GM23338 (cell line): Measurements from ENCODE around the gene SAFB. TPM values are rescaled to one million over a fixed set of nuclear protein-coding genes. Genes with fewer than 3 reads are reported as not detected.
A peak's percentile ranks its signal among the peaks of the same experiment; 100 is the strongest.

Experiments
- ATAC-seq: fragments of 200-7000 bp; cut with Tn5 transposase; 3 replicates; pipeline ENCODE4 v1.9.1; 2020
- DNase-seq: peaks from one replicate; pipeline ENCODE4 v3.0.0-alpha.2; 2015; ENCODE audit warnings: low spot score
- H2AFZ ChIP-seq: fragments of 200-600 bp; sonication (generic); 2 replicates; pipeline ENCODE4 v1.8.0; 2016; ENCODE audit warnings: antibody characterized with exemption, mild to moderate bottlenecking, moderate library complexity
- H3F3A ChIP-seq: fragments of 200-600 bp; sonication (generic); replicated peaks from 2 replicates; pipeline ENCODE4 v1.8.0; 2017; ENCODE audit warnings: antibody characterized with exemption, mixed run types, low read depth
- H3K27ac ChIP-seq: fragments of 200-600 bp; sonication (generic); 2 replicates; pipeline ENCODE4 v1.6.1; 2016; ENCODE audit warnings: low read depth
- H3K27me3 ChIP-seq: fragments of 200-600 bp; sonication (generic); 2 replicates; pipeline ENCODE4 v1.8.0; 2016; ENCODE audit warnings: mild to moderate bottlenecking, mixed run types, moderate library complexity; ENCODE audit not compliant: insufficient read depth
- H3K36me3 ChIP-seq: fragments of 200-600 bp; sonication (generic); 2 replicates; pipeline ENCODE4 v1.8.0; 2016; ENCODE audit warnings: mild to moderate bottlenecking; ENCODE audit not compliant: insufficient read depth
- H3K4me1 ChIP-seq: fragments of 200-600 bp; sonication (generic); 2 replicates; pipeline ENCODE4 v1.8.0; 2016; ENCODE audit warnings: mild to moderate bottlenecking, moderate library complexity; ENCODE audit not compliant: insufficient read depth
- H3K4me2 ChIP-seq: fragments of 200-600 bp; sonication (generic); 2 replicates; pipeline ENCODE4 v1.7.1; 2017; ENCODE audit warnings: mixed run types
- H3K4me3 ChIP-seq: fragments of 200-600 bp; sonication (generic); 2 replicates; pipeline ENCODE4 v1.6.1; 2016; ENCODE audit warnings: mixed run types
- H3K79me2 ChIP-seq: fragments of 200-600 bp; sonication (generic); replicated peaks from 2 replicates; pipeline ENCODE4 v1.8.0; 2017; ENCODE audit warnings: mild to moderate bottlenecking; ENCODE audit not compliant: insufficient read depth
- H3K9me2 ChIP-seq: fragments of 200-600 bp; sonication (generic); 2 replicates; pipeline ENCODE4 v1.8.0; 2017; ENCODE audit not compliant: insufficient read depth
- H4K20me1 ChIP-seq: fragments of 200-600 bp; sonication (generic); replicated peaks from 2 replicates; pipeline ENCODE4 v1.8.0; 2017; ENCODE audit warnings: mild to moderate bottlenecking; ENCODE audit not compliant: insufficient read depth
- H3K27ac Mint-ChIP-seq: 2 replicates; pipeline ENCODE4 v1.8.0; 2020; ENCODE audit warnings: inconsistent platforms, mild to moderate bottlenecking, moderate library complexity, mixed read lengths
- H3K27me3 Mint-ChIP-seq: 3 replicates; pipeline ENCODE4 v1.8.0; 2022; ENCODE audit warnings: low read depth, mild to moderate bottlenecking, moderate library complexity, mixed read lengths, inconsistent platforms; ENCODE audit not compliant: insufficient read depth, poor library complexity
- H3K36me3 Mint-ChIP-seq: 3 replicates; pipeline ENCODE4 v1.8.0; 2021; ENCODE audit warnings: low read depth, mild to moderate bottlenecking, inconsistent platforms, moderate library complexity, mixed read lengths
- H3K4me1 Mint-ChIP-seq: 3 replicates; pipeline ENCODE4 v1.8.0; 2020; ENCODE audit warnings: mild to moderate bottlenecking, inconsistent platforms, mixed read lengths
- H3K4me3 Mint-ChIP-seq: 3 replicates; pipeline ENCODE4 v1.8.0; 2021; ENCODE audit warnings: moderate library complexity, mild to moderate bottlenecking, inconsistent platforms, mixed read lengths
- H3K9me3 Mint-ChIP-seq: 3 replicates; pipeline ENCODE4 v1.8.0; 2020; ENCODE audit warnings: moderate library complexity, mild to moderate bottlenecking, inconsistent platforms, mixed read lengths
- CREB1 ChIP-seq: fragments of 250-450 bp; sonication (Bioruptor Pico); IDR thresholded peaks from 2 replicates; pipeline ENCODE4 v1.5.0; 2020; ENCODE audit warnings: low read depth, mild to moderate bottlenecking, moderate library complexity
- CTCF ChIP-seq, 2 experiments: fragments of 200-600 bp in 1 of 2; sonication (generic) in 1 of 2; conservative IDR thresholded peaks; 2 replicates each; pipeline versions ENCODE4 v1.5.1 to v1.6.1; 2016 to 2017; ENCODE audit warnings: antibody characterized with exemption in 2 of 2, low read depth in 2 of 2, mild to moderate bottlenecking in 2 of 2, moderate library complexity in 1 of 2
- ETS1 ChIP-seq: IDR thresholded peaks from 2 replicates; pipeline ENCODE4 v1.6.1; 2016; ENCODE audit warnings: antibody characterized with exemption
- EZH2 ChIP-seq: fragments of 200-600 bp; sonication (generic); IDR thresholded peaks from one replicate; pipeline ENCODE4 v1.8.0; 2017; ENCODE audit warnings: antibody characterized with exemption, mild to moderate bottlenecking, low read depth; ENCODE audit not compliant: unreplicated experiment
- EZH2phosphoT487 ChIP-seq: fragments of 200-600 bp; sonication (generic); IDR thresholded peaks from one replicate; pipeline ENCODE4 v1.8.1; 2018; ENCODE audit warnings: antibody characterized with exemption; ENCODE audit not compliant: unreplicated experiment
- JUNB ChIP-seq: IDR thresholded peaks from one replicate; pipeline ENCODE4 v1.6.1; 2016; ENCODE audit warnings: antibody characterized with exemption; ENCODE audit not compliant: unreplicated experiment
- NANOG ChIP-seq: IDR thresholded peaks from 2 replicates; pipeline ENCODE4 v1.6.1; 2016; ENCODE audit warnings: antibody characterized with exemption, borderline replicate concordance
- POLR2AphosphoS5 ChIP-seq: IDR thresholded peaks from 2 replicates; pipeline ENCODE4 v1.6.1; 2016; ENCODE audit warnings: antibody characterized with exemption, low read depth
- REST ChIP-seq: IDR thresholded peaks from one replicate; pipeline ENCODE4 v1.6.1; 2018; ENCODE audit warnings: antibody characterized with exemption; ENCODE audit not compliant: unreplicated experiment
- ZNF114 ChIP-seq: fragments of 250-450 bp; sonication (Bioruptor Pico); IDR thresholded peaks from 2 replicates; pipeline ENCODE4 v1.5.0; 2020; ENCODE audit warnings: mild to moderate bottlenecking, moderate library complexity
- ZNF331 ChIP-seq: fragments of 250-450 bp; sonication (Bioruptor Pico); IDR thresholded peaks from 2 replicates; pipeline ENCODE4 v1.5.0; 2020; ENCODE audit warnings: low read depth, mild to moderate bottlenecking, moderate library complexity
- polyA plus RNA-seq: library from polyadenylated mRNA; unstranded; fragments of >200 nt; fragmentation: Nextera tagmentation; extraction: Ambion mirVana; gene quantifications from 2 replicates; pipeline ENCODE4 v1.2.1, GENCODE V29; 2016
- total RNA-seq: library from RNA; depleted of rRNA; stranded (reverse); fragments of >200 nt; shearing (Covaris generic); gene quantifications from 2 replicates; pipeline ENCODE4 v1.2.3, GENCODE V29; 2014

SAFB gene
- total and polyA plus RNA-seq, 2 experiments from 2014 or later, result 85.2 to 109 TPM

- Histone ChIP-seq H3K9me2 (peaks cover 7% of the 10 kb centered on the region), H3F3A (0 out of 2 replicates have a peak, but pooled peaks cover 4% of the 10 kb centered on the region), H3K4me1 (no peaks in the 10 kb centered on the region; the same call in 1 of the 2 replicates), H3K27ac (no peak overlapping the region), H4K20me1 (no peaks in the 10 kb centered on the region; the same call in 1 of the 2 replicates), H2AFZ (peak overlapping the region; percentile 99), H3K4me2 (peak overlapping the region; percentile 95), H3K27me3 (no peaks in the 10 kb centered on the region), H3K4me3 (peak overlapping the region; percentile 89), H3K79me2 (no peaks in the 10 kb centered on the region), H3K36me3 (no peaks in the 10 kb centered on the region)
- no peaks in the 10 kb centered on the region for H3K9me3 Mint-ChIP-seq
- TF ChIP-seq POLR2AphosphoS5 (peak; percentile 37; the same call in 1 of the 2 replicates), CTCF (conservative IDR thresholded peaks at IDR 0.05; ENCODE audit: low read depth in 2 of 2) (no peak), ZNF114 (no peak), EZH2phosphoT487 (no peak)
- peaks cover 13% of the 10 kb centered on the region for H3K4me1 Mint-ChIP-seq
- H3K36me3 Mint-ChIP-seq, result no peaks in the 10 kb centered on the region; the same call in 1 of the 3 replicates
- peaks cover 30% of the 10 kb centered on the region for H3K27me3 Mint-ChIP-seq
- DNase-seq, result peak; percentile 61
- peak overlapping the region; percentile 92 for H3K27ac Mint-ChIP-seq
- H3K4me3 Mint-ChIP-seq, result peak overlapping the region; percentile 98
- ATAC-seq, result peak; percentile 30
Observed at GRCh38 chr19:5680084-5680436, 57.2 kb downstream of the SAFB start.

GRCh38 chr19:5680437-5681368 lies 57.8 kb downstream of the SAFB start, which contains the start of the genes HSD11B1L and MICOS13:
Gene HSD11B1L, plus strand, starts transcription at chr19:5681027. Its CDS starts 3,806 bp downstream, at chr19:5684833.
Gene MICOS13, minus strand, starts transcription at chr19:5680516. Its CDS starts 30 bp downstream, at chr19:5680486.
- H2AFZ ChIP-seq, result peak within 1 kb of the TSS; percentile 99
- TF ChIP-seq REST, result no peak
- peak; percentile 99 for TF ChIP-seq ETS1
- no peak for TF ChIP-seq ZNF331
- TF ChIP-seq CTCF (conservative IDR thresholded peaks at IDR 0.05; ENCODE audit: low read depth in 2 of 2), result no peak
- TF ChIP-seq NANOG, result no peak
- peak; percentile 79 for TF ChIP-seq POLR2AphosphoS5
- TF ChIP-seq CREB1 (CRISPR knock-in tag), result peak; percentile 73
- no peak for TF ChIP-seq EZH2
- no peak for TF ChIP-seq JUNB

More at GRCh38 chr19:5680437-5681368, 57.8 kb downstream of the SAFB start, which contains the start of the genes HSD11B1L and MICOS13:
- Histone ChIP-seq H3K4me3 (peak within 1 kb of the TSS; percentile 89), H3K79me2 (no peaks in the 10 kb centered on the region), H3K27me3 (no peaks in the 10 kb centered on the region), H3K4me2 (peak within 1 kb of the TSS; percentile 95), H4K20me1 (peaks cover 2% of the 10 kb centered on the region; the same call in 1 of the 2 replicates), H3K9me2 (peaks cover 7% of the 10 kb centered on the region), H3K27ac (no peak within 1 kb of the TSS), H3K36me3 (no peaks in the 10 kb centered on the region), H3F3A (0 out of 2 replicates have a peak, but pooled peaks cover 4% of the 10 kb centered on the region), H3K4me1 (no peaks in the 10 kb centered on the region; the same call in 1 of the 2 replicates)
- peaks cover 27% of the 10 kb centered on the region for H3K27me3 Mint-ChIP-seq
- H3K36me3 Mint-ChIP-seq, result no peaks in the 10 kb centered on the region; the same call in 1 of the 3 replicates
- DNase-seq, result peak; percentile 99
- H3K4me3 Mint-ChIP-seq, result peak within 1 kb of the TSS; percentile 98
- H3K27ac Mint-ChIP-seq, result peak within 1 kb of the TSS; percentile 98
- H3K4me1 Mint-ChIP-seq, result peaks cover 14% of the 10 kb centered on the region
- no peaks in the 10 kb centered on the region for H3K9me3 Mint-ChIP-seq
- ATAC-seq, result peak; percentile 95
